ENCODE results near the gene OR2C3. TPM values are rescaled to one million over a fixed set of nuclear protein-coding genes. Genes with fewer than 3 reads are reported as not detected.

Gene OR2C3
- total RNA-seq, 3 donors from 2014 or later (not counting 1 experiment from before 2014, with no cell fraction given): not detected

DNA sequence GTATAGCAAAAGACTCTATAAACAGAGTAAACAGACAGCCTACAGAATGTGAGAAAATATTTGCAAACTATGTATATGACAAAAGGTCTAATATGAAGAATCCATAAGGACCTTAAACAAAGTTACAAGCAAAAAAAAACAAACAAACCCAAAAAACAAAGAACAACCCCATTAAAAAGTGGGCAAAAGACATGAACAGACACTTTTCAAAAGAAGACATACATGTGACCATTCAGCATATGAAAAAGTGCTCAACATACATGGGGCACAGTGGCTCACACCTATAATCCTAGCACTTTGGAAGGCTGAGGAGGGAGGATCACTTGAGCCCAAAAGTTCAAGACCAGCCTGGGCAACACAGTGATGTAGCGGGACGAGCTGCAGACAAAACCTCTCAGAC is 60.4 kb downstream of the OR2C3 start:
- intact Hi-C loops (cut with micrococcal nuclease): no loop called here
- H3K27me3 ChIP-seq (ENCODE audit: control insufficient read depth, insufficient read depth, low read length): no peaks in the 10 kb centered on the region
- H3K36me3 ChIP-seq (ENCODE audit: control insufficient read depth, insufficient read depth, low read length): no peaks in the 10 kb centered on the region
- no peak overlapping the region for H3K4me3 Mint-ChIP-seq
- WGBS (ENCODE audit: insufficient coverage): 89% methylated on average over 2 of the region's 2 CpGs
- H3K27ac Mint-ChIP-seq: no peak overlapping the region
- TF ChIP-seq, protein P1, sequence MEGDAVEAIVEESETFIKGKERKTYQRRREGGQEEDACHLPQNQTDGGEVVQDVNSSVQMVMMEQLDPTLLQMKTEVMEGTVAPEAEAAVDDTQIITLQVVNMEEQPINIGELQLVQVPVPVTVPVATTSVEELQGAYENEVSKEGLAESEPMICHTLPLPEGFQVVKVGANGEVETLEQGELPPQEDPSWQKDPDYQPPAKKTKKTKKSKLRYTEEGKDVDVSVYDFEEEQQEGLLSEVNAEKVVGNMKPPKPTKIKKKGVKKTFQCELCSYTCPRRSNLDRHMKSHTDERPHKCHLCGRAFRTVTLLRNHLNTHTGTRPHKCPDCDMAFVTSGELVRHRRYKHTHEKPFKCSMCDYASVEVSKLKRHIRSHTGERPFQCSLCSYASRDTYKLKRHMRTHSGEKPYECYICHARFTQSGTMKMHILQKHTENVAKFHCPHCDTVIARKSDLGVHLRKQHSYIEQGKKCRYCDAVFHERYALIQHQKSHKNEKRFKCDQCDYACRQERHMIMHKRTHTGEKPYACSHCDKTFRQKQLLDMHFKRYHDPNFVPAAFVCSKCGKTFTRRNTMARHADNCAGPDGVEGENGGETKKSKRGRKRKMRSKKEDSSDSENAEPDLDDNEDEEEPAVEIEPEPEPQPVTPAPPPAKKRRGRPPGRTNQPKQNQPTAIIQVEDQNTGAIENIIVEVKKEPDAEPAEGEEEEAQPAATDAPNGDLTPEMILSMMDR (IDR thresholded peaks at IDR 0.05): no peak
- ATAC-seq: no peak
- H3K4me3 ChIP-seq (ENCODE audit: low read length): no peak overlapping the region
- H3K36me3 Mint-ChIP-seq: no peaks in the 10 kb centered on the region
- DNase-seq: no peak
- peaks cover 0 to 8% of the 10 kb centered on the region in 2 donors for H3K27me3 Mint-ChIP-seq (ENCODE audit: low read depth in 2 of 2)
- no peaks in the 10 kb centered on the region for H3K9me3 ChIP-seq (ENCODE audit: control insufficient read depth, insufficient read depth, low read length)
- H3K4me1 Mint-ChIP-seq: no peaks in the 10 kb centered on the region
- no peak overlapping the region for H3K27ac ChIP-seq (ENCODE audit: low read length)
- H3K4me1 ChIP-seq (ENCODE audit: control insufficient read depth, insufficient read depth, low read length): no peaks in the 10 kb centered on the region
- H3K9me3 Mint-ChIP-seq: no peaks in the 10 kb centered on the region

Other genes starting within 250 kb of the OR2C3 start
- gene ZNF496, start 204.6 kb downstream of the OR2C3 start, total RNA-seq: 10 to 100 TPM; 25.6 to 33.0 (median 27.9) TPM
- 10 to 100 TPM; 11.3 to 34.1 (median 11.7) TPM for gene NLRP3, start 120.3 kb downstream of the OR2C3 start, total RNA-seq
- not detected for gene OR2B11, start 78.3 kb downstream of the OR2C3 start, total RNA-seq
- 10 to 100 TPM in 1 of 3 donors, 1 to 10 TPM in 1, under 1 TPM in 1; 0.19 to 62.1 (median 1.4) TPM for gene GCSAML, start 12.7 kb upstream of the OR2C3 start, total RNA-seq
- gene OR2G2, start 51.9 kb upstream of the OR2C3 start, total RNA-seq: not detected
- not detected for gene OR2G3, start 69.1 kb upstream of the OR2C3 start, total RNA-seq
- not detected for gene OR13G1, start 143.3 kb upstream of the OR2C3 start, total RNA-seq
- not detected for gene OR6F1, start 180.2 kb upstream of the OR2C3 start, total RNA-seq
- gene OR14K1, start 202.2 kb upstream of the OR2C3 start, total RNA-seq: not detected
- not detected for gene OR14A2, start 211.7 kb upstream of the OR2C3 start, total RNA-seq
- gene OR1C1, start 224.1 kb upstream of the OR2C3 start, total RNA-seq: not detected